ENCODE data around the gene HARS1. TPM values are rescaled to one million over a fixed set of nuclear protein-coding genes. Genes with fewer than 3 reads are reported as not detected.

HARS1 gene
- total RNA-seq, 6 donors from 2014 or later = 40.7 to 57.6 (median 44.6) TPM

- 70 to 82% methylated on average over 5 of the region's 5 CpGs for WGBS, 2 donors
- TF ChIP-seq POLR2AphosphoS5 (IDR thresholded peaks at IDR 0.05) = no peak
- TF ChIP-seq EP300 (IDR thresholded peaks at IDR 0.05) = no peak
- TF ChIP-seq, protein P1, sequence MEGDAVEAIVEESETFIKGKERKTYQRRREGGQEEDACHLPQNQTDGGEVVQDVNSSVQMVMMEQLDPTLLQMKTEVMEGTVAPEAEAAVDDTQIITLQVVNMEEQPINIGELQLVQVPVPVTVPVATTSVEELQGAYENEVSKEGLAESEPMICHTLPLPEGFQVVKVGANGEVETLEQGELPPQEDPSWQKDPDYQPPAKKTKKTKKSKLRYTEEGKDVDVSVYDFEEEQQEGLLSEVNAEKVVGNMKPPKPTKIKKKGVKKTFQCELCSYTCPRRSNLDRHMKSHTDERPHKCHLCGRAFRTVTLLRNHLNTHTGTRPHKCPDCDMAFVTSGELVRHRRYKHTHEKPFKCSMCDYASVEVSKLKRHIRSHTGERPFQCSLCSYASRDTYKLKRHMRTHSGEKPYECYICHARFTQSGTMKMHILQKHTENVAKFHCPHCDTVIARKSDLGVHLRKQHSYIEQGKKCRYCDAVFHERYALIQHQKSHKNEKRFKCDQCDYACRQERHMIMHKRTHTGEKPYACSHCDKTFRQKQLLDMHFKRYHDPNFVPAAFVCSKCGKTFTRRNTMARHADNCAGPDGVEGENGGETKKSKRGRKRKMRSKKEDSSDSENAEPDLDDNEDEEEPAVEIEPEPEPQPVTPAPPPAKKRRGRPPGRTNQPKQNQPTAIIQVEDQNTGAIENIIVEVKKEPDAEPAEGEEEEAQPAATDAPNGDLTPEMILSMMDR (IDR thresholded peaks at IDR 0.05) = no peak
- TF ChIP-seq POLR2A (IDR thresholded peaks at IDR 0.05) = no peak
- no peak for DNase-seq
- peaks cover 15 to 31% (median 19%) of the 10 kb centered on the region in 4 donors for H3K4me1 ChIP-seq
- H3K4me3 ChIP-seq = no peak overlapping the region
- H3K9me3 ChIP-seq = no peaks in the 10 kb centered on the region
- ATAC-seq (ENCODE audit: low FRiP score in 2 of 2) = no peak
- H3K36me3 ChIP-seq = peaks cover 39 to 60% (median 51%) of the 10 kb centered on the region in 4 donors
- H3K27me3 ChIP-seq = no peaks in the 10 kb centered on the region
- no peak overlapping the region for H3K27ac ChIP-seq
Observed at GRCh38 chr5:140694276-140694675, 3.1 kb upstream of the HARS1 start.

DNA sequence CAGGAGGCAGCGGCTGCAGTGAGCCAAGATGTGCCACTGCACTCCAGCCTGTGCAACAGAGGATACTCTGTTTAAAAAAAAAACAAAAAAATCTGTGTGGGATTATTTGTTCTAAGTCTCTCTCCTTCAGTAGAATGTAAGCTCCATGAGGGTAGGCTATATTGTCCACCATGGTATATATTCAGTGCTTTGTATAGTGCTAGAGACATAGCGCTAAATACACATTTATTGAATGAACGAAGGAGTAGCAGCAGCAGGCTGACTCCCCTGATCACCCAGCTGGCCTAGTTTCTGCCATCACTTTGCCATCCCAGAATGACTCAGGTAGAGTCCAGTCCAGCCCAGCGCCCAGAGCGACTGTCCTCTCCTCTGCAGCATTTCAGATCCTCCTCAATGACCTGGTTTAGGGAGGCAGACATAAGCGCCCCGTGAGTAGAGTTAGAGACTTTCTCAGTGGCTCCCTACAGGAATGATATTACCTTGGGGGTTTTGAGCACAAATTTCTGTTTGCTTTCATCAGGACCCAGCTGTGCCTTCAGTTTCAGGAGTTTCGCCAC, 716 bp downstream of the HARS1 start:
- DNase-seq = no peak
- H3K9me3 ChIP-seq = no peaks in the 10 kb centered on the region
- H3K27me3 ChIP-seq = no peaks in the 10 kb centered on the region
- peak overlapping the region; percentile 85 to 93 (median 88) for H3K27ac ChIP-seq
- peaks cover 4 to 44% (median 28%) of the 10 kb centered on the region in 4 donors for H3K36me3 ChIP-seq
- H3K4me1 ChIP-seq = peaks cover 15 to 31% (median 19%) of the 10 kb centered on the region in 4 donors
- TF ChIP-seq POLR2AphosphoS5 (IDR thresholded peaks at IDR 0.05) (no peak), EP300 (IDR thresholded peaks at IDR 0.05) (no peak), POLR2A (IDR thresholded peaks at IDR 0.05) (no peak)
- TF ChIP-seq, protein P1 (IDR thresholded peaks at IDR 0.05) = no peak
- H3K4me3 ChIP-seq = peak overlapping the region; percentile 68 to 78 (median 74)
- no peak for ATAC-seq (ENCODE audit: low FRiP score in 2 of 2)
- 57 to 59% methylated on average over 8 of the region's 8 CpGs for WGBS, 2 donors

DNA sequence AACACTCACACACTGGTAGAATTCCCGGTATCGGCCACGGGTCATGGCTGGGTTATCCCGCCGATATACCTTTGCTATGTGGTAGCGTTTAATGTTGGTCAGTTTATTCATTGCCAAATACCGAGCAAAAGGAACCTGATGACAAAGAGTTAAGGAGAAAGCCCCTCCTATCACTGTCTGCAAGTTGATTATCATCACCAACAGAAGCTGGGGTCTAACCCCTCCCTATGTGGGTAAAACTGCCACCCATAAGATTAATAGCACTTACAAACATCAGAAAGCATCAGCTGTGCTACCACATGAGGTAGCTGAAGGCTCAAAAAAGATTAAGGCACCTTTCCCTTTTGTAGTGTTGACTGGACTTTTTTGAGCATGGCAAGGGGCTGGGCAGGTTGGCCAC, 12.2 kb downstream of the HARS1 start:
- H3K4me3 ChIP-seq = no peak overlapping the region
- peaks cover 21 to 89% (median 62%) of the 10 kb centered on the region in 4 donors for H3K36me3 ChIP-seq
- TF ChIP-seq POLR2A (IDR thresholded peaks at IDR 0.05) (no peak), POLR2AphosphoS5 (IDR thresholded peaks at IDR 0.05) (no peak), EP300 (IDR thresholded peaks at IDR 0.05) (no peak)
- TF ChIP-seq, protein P1 (IDR thresholded peaks at IDR 0.05) = no peak
- H3K27me3 ChIP-seq = no peaks in the 10 kb centered on the region
- DNase-seq (no peak), ATAC-seq (ENCODE audit: low FRiP score in 2 of 2) (no peak)
- no peaks in the 10 kb centered on the region for H3K9me3 ChIP-seq
- 97 to 99% methylated on average over 6 to 7 of the region's 7 CpGs for WGBS, 2 donors
- H3K4me1 ChIP-seq = no peaks in the 10 kb centered on the region
- H3K27ac ChIP-seq = no peak overlapping the region

DNA sequence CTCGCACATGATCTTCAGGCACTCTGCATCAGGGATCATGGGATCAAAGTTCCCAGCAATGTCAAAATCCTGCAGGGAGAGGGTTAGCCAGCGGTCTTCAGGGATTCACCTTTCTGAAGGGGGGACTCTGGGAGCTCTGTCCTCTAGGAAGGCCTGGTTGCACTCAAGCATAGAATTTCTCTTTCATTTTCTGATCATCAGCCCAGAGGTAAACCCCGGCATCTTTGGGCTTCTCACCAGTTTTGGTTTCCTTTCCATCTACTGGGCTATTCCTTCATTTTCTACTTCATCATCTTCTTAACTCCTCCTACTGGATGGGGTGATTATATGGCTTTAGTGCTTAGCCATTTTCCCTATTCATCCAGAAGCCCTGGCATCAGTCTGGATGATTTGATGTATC, 13.2 kb downstream of the HARS1 start:
- no peak for DNase-seq
- Histone ChIP-seq H3K27ac (no peak overlapping the region), H3K27me3 (no peaks in the 10 kb centered on the region), H3K4me1 (no peaks in the 10 kb centered on the region), H3K36me3 (peaks cover 21 to 89% (median 66%) of the 10 kb centered on the region in 4 donors), H3K9me3 (no peaks in the 10 kb centered on the region), H3K4me3 (no peak overlapping the region)
- WGBS, 2 donors = 87 to 91% methylated on average over 3 of the region's 3 CpGs
- no peak for ATAC-seq (ENCODE audit: low FRiP score in 2 of 2)
- TF ChIP-seq, protein P1 (IDR thresholded peaks at IDR 0.05) = no peak
- TF ChIP-seq POLR2A (IDR thresholded peaks at IDR 0.05) = no peak
- no peak for TF ChIP-seq EP300 (IDR thresholded peaks at IDR 0.05)
- no peak for TF ChIP-seq POLR2AphosphoS5 (IDR thresholded peaks at IDR 0.05)

DNA sequence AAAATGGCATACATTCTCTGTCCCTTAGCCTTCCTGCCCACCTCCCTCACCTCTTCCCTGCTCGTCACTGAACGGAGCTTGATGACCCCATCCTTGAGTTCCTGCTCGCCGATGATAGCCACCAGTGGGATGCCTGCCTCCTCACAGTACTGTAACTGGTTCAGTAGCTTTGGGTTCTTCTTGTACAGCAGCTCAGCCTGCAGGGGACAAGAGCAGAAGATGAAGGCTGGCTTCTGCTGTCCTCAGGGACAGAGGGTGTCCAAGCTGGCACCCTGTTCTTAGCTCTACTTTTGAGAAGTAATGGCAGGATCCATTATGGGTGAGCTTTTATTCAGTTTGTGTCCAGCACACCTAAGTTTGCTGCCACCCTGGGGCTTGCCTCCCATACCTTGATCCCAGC, 16.5 kb downstream of the HARS1 start:
- ATAC-seq (ENCODE audit: low FRiP score in 2 of 2) (no peak), DNase-seq (no peak)
- Histone ChIP-seq H3K27me3 (no peaks in the 10 kb centered on the region), H3K4me1 (no peaks in the 10 kb centered on the region), H3K27ac (no peak overlapping the region), H3K9me3 (no peaks in the 10 kb centered on the region), H3K4me3 (no peak overlapping the region), H3K36me3 (peaks cover 24 to 100% (median 71%) of the 10 kb centered on the region in 4 donors)
- TF ChIP-seq EP300 (IDR thresholded peaks at IDR 0.05) (no peak), POLR2AphosphoS5 (IDR thresholded peaks at IDR 0.05) (no peak), POLR2A (IDR thresholded peaks at IDR 0.05) (no peak)
- TF ChIP-seq, protein P1 (IDR thresholded peaks at IDR 0.05) = no peak
- WGBS, 2 donors = 95 to 96% methylated on average over 4 of the region's 4 CpGs
